NCI-H146 treated with DMSO at 0.1 percent for 48 hours (cell line): ENCODE results near the gene PLCG2.
A peak's percentile ranks its signal among the peaks of the same experiment; 100 is the strongest.
"Not testable (repeated sequence)": the region's sequence is repeated elsewhere in the genome, so short reads cannot be mapped to it uniquely, and the experiment has no call there.

Experiments used
- DNase-seq: peaks from one replicate; lab custom pipeline; 2025; ENCODE audit not compliant: unreplicated experiment; lab: John Stamatoyannopoulos, UW

PLCG2 gene

GRCh38 chr16:81752876-81753227, 26.2 kb upstream of the PLCG2 start:
- DNase-seq = no peak

- no peak for DNase-seq
Observed at GRCh38 chr16:81754858-81755257, 24.2 kb upstream of the PLCG2 start.

GRCh38 chr16:81755915-81756614, 23.0 kb upstream of the PLCG2 start:
- DNase-seq = no peak

- no peak for DNase-seq
Observed at GRCh38 chr16:81756615-81757356, 22.3 kb upstream of the PLCG2 start.

- no peak for DNase-seq
Observed at GRCh38 chr16:81758376-81758775, 20.7 kb upstream of the PLCG2 start.

GRCh38 chr16:81762322-81762721, 16.8 kb upstream of the PLCG2 start:
- not testable (repeated sequence) for DNase-seq

- no peak for DNase-seq
Observed at GRCh38 chr16:81765111-81765919, 13.8 kb upstream of the PLCG2 start.

GRCh38 chr16:81765969-81766368, 13.1 kb upstream of the PLCG2 start:
- DNase-seq = no peak

- peak; percentile 30 for DNase-seq
Observed at GRCh38 chr16:81767987-81768592, 11.0 kb upstream of the PLCG2 start.

- DNase-seq = no peak
Observed at GRCh38 chr16:81770008-81770407, 9.1 kb upstream of the PLCG2 start.

- DNase-seq = no peak
Observed at GRCh38 chr16:81774348-81774747, 4.7 kb upstream of the PLCG2 start.

- DNase-seq = no peak
Observed at GRCh38 chr16:81775570-81775969, 3.5 kb upstream of the PLCG2 start.

- DNase-seq = no peak
Observed at GRCh38 chr16:81778231-81778630, 860 bp upstream of the PLCG2 start.

GRCh38 chr16:81779536-81780320, 637 bp downstream of the PLCG2 start:
- no peak for DNase-seq

GRCh38 chr16:81780350-81780749, 1.3 kb downstream of the PLCG2 start:
- no peak for DNase-seq

GRCh38 chr16:81782236-81782635, 3.1 kb downstream of the PLCG2 start:
- no peak for DNase-seq

- DNase-seq = no peak
Observed at GRCh38 chr16:81784072-81784795, 5.1 kb downstream of the PLCG2 start.

- no peak for DNase-seq
Observed at GRCh38 chr16:81785138-81785924, 6.2 kb downstream of the PLCG2 start.

GRCh38 chr16:81786321-81786720, 7.2 kb downstream of the PLCG2 start:
- peak; percentile 23 for DNase-seq
